IPS-11a (cell line): ENCODE measurements around the gene MRRF.
"Not testable (repeated sequence)": the region's sequence is repeated elsewhere in the genome, so short reads cannot be mapped to it uniquely, and the experiment has no call there.

Source experiments
- H3K4me3 ChIP-seq: one replicate; pipeline ENCODE4 v1.5.1; 2013; ENCODE audit warnings: low read depth, low read length, control low read depth

The MRRF gene

DNA sequence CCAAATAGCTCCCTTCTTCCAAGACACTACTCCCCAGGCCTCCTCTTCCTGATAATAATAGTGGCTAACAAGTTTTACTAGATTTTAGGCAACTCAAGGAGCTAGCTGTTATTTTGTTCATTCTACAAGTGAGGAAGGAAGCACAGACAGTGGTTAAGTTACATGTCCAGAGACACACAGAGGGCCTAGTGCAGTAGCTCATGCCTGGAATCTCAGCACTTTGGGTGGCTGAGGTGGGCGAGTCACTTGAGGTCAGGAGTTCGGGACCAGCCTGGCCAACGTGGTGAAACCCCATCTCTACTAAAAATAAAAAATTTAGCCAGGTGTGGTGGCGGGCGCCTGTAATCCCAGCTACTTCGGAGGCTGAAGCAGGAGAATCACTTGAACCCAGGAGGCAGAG lies 65.8 kb downstream of the MRRF start:
- not testable (repeated sequence) for H3K4me3 ChIP-seq

DNA sequence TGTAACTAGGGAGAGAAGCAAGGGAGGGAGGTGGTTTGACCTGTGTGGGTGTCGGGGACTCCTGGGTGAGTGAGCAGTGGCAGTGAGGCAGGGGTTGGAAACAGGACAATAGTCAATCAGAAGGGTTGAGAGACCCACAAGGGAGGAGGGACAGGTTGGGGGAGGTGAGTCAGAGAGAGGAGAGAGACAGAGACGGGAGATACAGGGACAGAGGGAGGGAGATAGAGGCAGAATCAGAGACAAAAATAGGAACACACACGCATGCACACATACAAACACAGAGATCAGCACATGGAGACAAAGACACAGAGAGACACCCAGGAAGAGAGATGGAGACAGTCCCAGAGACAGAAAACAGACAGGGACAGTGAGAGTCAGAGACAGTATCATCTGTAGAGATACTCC lies 66.8 kb downstream of the MRRF start:
- no peak overlapping the region for H3K4me3 ChIP-seq

DNA sequence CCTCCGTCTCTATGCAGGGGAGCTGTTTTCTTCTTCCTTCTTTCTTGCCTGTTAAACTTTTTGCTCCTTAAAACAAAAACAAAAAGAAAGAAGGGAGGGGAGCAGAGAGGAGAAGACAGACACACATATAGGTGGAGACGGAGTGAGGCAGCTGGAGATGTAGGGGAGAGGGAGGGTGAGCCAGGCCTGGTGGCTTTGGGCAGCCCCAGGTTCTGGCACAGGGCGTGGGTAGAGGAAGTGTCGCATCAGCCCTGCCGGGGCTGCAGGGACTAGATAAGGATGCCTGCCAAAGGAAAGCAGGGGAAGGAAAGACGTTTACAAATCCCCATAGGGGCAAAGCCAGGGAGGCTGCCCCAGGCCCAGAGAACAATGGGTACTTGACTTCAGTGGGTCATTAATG lies 67.4 kb downstream of the MRRF start:
- no peak overlapping the region for H3K4me3 ChIP-seq

DNA sequence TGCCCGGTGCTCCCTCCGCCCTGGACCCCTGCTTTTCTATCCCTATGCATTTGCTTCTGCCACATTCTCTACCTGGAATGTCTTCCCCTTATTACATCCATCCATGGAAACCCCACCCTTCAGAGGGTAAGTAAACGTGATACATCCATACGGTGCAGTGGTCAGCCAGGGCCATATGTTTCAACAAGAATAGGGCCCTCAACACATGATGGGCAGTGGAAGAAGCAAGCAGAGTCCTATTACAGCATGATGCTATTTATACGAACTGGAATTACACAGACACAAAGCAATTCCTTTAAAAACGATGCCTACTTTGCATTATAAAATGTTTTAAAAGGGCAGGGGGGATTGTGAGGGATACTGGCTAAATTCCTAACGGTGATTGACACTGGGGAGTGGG lies 68.0 kb downstream of the MRRF start:
- no peak overlapping the region for H3K4me3 ChIP-seq

DNA sequence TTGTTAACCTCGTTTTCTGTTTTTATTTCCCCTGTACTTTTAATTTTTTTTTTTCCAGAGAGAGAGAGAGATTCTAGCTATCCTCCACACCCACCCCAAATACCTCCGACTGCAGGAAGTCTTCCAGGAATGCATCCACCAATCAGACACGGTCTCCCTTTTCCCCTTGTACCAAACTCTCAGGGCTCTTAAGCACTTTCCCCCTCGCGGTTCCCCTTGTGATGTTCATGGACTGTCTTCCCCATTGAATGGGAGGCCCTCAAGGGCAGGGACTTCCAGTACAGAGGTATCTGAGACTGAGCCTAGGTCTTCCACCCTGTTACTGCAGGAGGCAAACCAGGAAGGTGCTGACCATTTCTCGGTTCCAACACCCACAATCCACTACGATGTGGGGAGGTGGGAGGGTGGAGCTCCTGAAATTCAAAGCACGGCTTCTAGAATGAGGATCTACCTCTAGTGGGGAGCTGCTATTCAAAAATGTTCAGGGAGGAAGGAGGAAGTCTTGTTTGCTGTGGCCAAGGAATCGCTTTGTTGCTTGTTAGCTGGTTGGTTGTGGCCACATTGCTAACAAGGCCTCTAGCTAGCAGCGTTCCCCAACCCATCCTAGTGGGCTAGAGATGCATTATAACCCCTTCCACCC lies 68.6 kb downstream of the MRRF start:
- H3K4me3 ChIP-seq, result no peak overlapping the region

DNA sequence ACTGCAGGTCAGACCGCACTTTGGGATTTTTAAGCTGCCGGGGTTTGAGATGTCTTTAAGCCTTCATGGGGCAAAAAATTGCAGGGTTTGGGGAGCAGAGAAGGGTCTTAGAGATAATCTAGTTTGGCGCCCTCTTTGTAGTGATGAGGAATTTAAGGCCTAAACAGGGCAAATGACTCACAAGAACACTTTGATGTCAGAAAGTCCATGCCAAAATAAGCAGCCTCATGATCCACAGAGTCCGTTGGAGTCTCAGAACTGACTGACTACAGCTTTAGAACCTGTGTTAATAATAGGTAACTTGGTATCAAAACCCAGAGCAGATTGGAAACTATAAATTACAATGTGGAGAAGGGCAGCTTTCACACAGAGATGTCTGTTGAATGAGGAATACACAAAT lies 70.2 kb downstream of the MRRF start:
- no peak overlapping the region for H3K4me3 ChIP-seq

DNA sequence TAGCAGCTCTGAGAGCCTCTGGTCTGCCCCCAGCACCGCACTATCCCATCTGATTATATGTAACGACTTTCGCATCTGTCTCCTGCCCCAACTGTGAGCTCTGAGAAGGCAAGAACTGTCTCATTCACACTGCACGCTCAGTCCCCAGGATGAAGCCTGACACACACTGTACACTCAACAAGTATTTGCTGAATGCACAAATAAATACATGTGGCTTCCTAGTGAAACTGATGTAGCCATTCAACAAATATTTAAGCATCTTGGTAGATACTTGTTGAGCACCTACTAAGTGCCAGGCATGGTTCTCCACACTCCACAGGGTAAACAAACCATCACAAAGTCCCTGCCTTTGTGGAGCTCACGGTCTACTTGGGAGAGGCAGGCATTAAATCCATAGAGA lies 71.5 kb downstream of the MRRF start:
- no peak overlapping the region for H3K4me3 ChIP-seq

DNA sequence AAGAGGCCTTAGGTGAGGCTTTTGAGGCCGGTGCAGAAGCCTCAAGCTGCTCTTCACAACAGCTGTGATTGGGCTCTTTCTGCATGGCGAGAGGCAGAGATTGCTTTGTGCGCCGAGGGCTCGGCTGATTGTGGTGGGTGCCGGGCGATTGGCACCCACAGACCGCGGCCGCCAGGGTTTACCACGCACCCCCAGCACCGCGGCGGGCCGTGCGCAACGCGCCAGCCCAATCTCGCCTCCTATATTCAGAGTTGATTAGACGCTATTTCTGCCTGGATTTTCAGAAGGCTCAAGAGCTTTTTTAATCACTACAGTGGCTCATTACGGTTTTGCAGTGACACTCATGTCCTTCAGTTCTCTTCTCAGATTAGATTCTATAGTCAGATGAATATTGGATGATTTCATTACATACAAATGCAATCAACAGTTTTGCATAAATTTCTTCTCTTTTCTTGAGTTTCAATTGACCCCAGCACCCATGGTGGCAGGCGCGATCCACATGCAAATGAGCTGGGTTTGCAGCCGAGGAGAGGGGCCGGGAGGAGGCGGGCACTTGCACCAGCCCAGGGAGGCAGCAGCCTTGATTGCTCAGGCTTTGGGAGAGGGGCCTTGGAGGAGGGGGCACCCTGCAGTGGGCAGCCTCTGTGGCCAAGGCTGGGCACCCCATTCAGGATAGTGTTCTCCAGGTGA lies 72.3 kb downstream of the MRRF start:
- H3K4me3 ChIP-seq, result no peak overlapping the region

DNA sequence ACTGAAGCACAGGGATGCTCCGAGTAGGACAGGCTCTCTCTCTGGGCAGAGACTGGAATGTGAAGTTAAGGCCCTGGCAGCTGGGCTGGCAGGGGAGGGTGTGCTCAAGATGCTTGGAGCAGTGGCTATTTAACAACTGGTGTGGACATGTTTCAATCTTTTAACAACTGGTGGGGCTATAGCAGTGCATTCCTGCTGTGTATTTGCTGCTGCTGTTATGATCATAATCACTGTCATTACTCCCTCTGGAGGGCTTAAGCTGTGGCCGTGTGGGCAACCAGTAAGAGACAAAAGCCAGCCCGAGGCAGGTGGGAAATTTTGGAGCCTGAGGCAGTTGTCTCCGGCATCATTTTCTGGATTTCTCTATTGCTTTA lies 72.9 kb downstream of the MRRF start:
- H3K4me3 ChIP-seq, result no peak overlapping the region

DNA sequence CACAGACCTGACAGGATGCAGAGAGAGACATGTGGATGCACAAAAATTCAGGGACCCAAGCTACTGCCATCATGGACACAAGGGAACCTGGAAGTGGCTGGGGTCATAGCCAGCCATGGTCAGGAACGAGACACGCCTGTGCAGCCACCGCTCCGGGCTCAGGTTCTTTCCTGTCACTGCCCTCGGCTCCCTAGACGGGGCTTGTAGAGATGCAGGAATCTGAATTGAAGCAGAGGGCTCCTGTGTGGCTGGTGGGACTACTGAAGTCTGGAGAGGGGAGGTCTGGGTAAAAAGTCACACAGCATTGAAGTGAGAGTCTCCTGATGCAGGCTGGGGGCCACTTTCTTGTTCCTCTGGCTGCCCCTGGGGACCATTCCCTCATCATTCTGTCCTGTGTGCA lies 73.9 kb downstream of the MRRF start:
- no peak overlapping the region for H3K4me3 ChIP-seq

DNA sequence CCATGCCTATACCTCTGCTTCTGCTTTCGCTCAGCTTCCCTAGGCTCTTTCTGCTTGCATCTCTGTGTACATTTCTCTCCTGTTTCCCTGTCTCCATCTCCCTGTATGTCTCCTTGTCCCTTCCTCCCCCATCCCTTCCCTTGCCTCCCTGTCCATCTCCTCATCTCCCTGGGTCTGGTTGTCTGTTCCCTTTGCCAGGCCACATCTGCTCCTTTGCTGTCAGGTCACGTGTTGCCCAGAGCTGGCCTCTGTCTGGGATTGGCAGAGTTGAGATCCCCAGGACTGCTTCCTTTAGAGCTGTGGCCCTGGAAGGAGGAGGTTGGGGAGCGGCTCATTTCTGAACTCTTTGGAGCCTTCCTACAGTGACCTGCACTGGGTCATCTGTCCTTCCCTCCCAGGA lies 74.3 kb downstream of the MRRF start:
- H3K4me3 ChIP-seq, result no peak overlapping the region

DNA sequence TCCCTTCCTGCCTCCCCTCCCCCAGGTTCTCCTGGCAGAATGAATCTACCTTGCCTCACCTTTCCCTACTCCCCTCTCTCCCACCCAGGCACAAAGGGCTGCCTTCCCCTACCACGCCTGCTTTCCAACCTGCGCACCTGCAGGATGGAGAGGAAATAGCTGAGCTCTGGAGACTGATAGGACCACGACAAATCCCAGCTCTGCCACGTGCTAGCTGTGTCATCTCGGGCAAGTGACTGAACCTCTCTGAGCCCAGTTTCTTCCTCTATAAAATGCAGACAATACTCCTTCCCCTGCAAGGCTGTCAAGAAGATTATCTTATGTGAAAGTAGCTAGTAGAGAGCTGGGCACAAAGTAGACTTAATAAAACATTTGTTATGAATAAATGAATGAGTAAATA lies 74.9 kb downstream of the MRRF start:
- H3K4me3 ChIP-seq, result no peak overlapping the region

DNA sequence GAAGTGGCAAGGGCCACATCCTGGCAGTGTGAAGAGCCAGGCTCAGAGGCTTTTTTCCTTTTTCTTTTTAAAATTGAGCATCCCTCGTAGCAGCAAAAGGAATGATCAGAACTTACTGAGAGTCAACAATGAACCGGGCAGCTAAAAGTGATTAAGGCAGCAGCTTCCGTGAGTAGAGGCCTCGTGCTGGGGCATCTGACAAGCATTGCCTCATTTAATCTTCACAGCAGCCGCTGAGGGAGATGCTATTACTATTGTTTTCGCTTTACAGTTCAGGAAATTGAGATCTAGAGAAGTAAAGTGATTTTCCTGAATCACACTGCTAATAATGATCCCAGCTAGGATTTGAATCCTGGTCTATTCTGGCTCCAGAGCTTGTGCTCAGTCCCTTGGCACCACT lies 75.5 kb downstream of the MRRF start:
- no peak overlapping the region for H3K4me3 ChIP-seq

DNA sequence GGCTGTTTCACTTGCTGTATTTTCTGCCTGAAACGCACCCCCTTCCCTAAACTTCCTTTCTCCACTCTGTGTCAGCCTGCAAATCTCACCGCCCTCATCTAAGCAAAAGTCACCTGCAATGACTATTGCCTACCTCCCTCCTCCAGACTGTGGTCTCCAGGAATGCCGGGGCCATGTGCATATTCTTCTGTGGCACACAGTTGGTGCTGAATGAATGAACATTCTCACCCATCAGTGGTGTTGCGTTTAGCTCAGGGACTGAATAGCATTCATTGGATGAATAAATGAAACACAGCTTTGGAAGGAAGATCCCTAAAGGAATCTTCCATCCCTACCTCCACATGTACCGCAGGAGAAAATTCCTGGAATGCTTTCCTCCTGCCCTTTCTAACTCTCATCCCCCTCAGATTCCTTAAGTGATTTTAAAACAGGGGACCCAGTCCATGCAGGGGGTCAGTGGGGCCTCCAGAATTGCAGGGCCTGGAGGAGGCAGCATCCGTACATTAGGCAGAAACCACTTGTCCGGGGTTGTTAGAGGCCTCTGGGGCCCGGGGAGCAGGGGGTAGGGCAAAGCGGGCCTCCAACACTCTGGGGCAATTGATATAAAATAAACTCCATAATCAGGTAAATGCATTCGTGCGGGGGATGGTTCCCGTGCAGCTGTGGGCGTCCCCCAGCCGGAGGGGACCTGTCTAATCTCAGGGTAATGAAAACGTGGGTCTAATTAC lies 77.8 kb downstream of the MRRF start:
- no peak overlapping the region for H3K4me3 ChIP-seq

DNA sequence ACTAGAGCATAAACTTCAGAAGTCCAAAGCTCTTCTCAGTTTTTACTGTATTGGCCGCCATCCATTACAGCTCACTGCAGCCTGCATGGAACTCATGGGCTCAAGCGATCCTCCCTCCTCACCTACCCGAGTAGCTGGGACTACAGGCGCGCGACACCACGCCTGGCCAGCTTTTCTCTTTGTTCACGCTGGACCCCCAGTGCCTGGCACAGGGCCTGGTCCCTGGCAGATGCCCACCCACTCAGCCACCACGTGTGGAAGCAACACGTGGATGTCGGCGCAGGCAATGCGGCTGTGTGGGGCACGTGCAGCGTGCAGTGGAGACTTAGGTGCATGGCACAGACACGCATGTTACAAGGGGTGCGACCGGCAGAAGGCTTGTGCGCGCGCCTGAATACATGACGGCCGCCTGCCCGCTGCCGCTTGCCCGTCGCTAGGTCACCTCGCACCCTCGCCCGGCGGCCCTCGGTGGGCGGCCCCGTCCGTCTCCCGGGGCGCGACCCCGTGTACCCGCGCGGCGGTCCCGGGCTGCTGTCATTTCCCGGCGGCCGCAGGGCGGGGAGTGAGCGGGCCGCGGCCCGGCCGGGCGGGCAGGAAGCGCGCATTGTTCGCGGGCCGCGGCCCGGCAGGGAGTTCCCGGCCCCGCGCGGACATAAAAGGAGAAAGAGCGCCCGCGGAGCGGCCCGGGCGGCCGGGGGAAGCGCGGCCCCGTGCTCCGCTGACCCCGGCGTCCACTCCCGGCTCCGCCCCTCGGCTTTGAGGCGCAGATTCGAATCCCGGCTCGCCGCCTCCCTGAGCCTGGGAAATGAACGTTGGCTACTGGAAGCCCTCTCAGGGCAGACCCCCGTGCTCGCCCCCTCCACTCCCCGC lies 82.0 kb downstream of the MRRF start:
- H3K4me3 ChIP-seq, result peak overlapping the region; percentile 57

DNA sequence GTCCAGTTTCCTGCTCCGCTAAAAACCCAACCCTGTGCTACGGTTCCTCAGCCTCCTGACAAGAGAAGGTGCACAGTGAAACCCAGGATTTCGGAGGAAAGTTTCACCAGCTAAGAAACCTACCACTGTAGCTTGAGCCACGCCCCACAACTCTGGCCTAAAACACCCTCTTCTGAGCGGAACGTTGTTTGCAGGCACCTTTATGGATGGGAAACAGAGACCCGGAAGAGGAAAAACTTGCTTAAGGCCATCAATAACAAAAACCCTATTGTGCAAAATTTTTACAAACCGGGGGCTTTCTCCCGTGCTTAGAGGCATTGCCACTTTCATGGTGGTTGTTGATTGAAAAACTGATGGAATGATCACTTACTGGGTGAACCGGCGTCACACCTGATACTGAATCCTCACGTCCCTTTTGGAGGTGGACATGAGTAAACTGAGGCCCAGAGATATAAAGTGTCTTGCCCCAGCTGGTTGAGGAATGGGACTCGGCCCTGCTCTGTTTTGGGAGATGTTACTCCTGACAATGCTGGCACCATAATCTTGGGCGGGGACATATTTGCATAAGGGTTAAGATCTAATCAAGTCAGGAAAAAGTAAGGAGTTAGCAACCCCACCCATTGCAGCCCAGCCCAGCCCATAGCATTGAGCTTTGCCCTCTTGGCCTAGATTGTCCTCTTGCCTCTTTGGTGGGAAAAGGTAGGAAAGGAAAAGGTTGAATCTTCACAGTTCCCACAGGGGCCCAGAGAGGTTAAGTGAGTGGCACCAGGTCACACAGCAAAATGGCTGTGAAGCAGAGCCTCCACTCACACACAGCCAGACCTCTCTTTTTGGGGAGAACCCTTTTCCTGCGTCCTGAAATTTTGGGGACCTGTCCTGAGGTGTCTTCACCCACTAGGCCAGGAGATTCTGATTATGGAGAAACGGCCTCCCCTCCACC lies 82.9 kb downstream of the MRRF start:
- peak overlapping the region; percentile 57 for H3K4me3 ChIP-seq

DNA sequence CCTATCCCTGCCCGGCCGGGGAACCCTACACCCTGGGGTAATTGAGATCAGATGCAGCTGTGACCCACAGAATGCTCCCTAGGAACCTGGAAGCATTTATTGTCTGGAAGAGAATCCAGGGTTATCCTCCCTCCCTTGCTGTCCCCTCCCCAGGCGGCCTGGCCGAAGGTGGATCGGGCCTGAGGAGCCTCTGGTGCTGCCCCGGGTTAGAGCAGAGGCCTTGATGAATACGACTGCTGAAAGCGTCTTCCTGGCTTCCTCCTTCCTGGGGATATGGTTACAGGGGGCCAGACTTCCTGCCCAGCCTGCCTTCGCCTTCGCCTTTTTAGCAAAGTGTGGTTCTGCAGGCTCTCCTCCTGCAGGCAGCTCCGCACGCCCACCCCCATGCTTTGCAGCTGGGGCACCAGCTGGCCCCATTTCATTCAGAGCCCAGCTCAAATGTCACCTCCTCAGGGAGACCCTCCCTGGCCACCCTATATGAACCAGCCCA lies 83.7 kb downstream of the MRRF start:
- H3K4me3 ChIP-seq, result no peak overlapping the region

DNA sequence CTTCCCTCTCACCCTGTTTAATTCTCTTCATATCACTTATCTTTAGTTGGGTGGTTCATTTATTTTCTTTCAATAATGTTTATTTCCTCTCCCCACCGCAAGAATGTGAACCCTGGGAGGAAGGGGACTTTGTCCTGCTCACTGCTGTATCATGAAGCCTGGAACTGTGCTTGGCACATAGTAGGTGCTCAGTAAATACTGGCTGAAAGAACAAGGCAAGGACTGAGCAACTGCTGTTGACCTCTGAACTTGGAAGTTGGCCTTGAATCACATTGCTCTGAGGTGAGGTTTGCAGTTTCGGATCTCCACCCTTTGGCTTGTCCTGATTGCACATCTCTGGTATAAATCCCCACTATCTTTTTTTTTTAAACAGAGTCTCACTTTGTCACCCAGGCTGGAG lies 84.1 kb downstream of the MRRF start:
- H3K4me3 ChIP-seq, result no peak overlapping the region

DNA sequence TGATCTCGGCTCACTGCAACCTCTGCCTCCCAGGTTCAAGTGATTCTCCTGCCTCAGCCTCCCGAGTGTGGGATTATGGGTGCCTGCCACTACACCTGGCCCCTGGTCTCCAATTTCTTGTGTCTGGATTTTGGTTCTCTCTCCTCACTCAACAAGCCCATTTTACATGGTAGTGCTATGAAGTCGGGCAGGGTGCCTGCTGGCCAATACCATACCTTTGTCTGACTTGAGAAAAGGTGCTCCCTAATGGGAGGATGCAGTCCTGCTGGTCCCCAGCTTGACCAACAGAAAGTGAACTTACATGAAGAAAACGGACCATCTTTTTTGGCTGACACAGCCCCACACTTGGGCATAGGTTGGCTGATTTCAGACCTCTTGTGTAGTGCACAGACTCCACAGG lies 84.5 kb downstream of the MRRF start:
- no peak overlapping the region for H3K4me3 ChIP-seq
